Measurements from ENCODE around the gene FKBP2. TPM values are rescaled to one million over a fixed set of nuclear protein-coding genes. Genes with fewer than 3 reads are reported as not detected.

The FKBP2 gene
- total and polyA plus RNA-seq, 2 of the 13 experiments (the other 11 are each of a cell fraction or from before 2014, with no cell fraction given): 30.1 to 53.3 TPM

DNA sequence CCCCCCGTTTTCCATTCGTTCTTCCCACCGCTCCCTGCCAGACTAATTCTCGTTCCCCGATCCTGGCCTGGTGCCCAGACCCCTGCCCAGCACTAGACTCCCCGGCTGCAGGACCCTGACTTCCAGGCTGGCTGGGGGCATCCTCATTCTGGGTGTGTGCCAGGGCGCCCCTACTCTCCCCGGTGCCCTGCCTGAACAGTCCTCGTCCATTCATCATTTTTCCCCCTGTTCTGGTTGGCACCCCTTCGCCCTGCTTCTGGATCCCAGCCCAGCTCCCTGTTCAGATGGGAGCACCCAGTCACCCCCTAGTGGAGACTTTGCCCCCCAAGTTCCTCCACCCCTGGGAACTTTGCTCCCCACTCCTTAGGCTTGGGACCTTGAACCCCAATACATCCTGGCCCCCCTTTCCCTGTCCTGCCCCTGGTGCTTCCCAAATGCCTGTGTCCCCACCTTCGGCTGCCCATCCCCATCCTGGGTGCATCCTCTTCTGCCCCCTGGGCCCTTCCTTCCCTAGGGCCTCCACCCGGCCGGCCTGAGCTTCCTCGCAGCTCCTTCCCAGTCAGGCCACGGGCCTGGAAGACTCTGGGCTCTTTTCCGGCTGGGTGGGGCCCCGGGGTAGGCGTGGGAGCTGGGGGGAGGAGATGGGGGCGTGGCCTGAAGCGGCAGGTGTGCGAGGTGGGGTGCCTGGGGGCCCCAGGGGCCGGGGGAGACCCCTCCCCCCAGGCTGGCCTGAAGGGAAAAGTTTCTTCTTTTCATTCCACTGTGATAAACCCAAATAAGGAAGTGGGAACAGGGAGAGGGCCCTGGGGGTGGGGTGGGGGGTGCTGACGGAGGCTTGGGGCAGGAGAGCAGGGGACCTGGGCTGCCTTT, 11.3 kb downstream of the FKBP2 start (continued):
- TF ChIP-seq TARDBP (CRISPR knock-in tag; IDR thresholded peaks at IDR 0.05) (0 out of 2 replicates have a peak, but pooled peaks have one; percentile 14), ZNF724P (CRISPR knock-in tag; IDR thresholded peaks at IDR 0.05; ENCODE audit: borderline replicate concordance) (no peak), ZFAT (CRISPR knock-in tag; conservative IDR thresholded peaks at IDR 0.05) (no peak), PHB2 (IDR thresholded peaks at IDR 0.05; ENCODE audit: partially characterized antibody) (no peak), TMF1 (CRISPR knock-in tag; IDR thresholded peaks at IDR 0.05; ENCODE audit: low read depth) (no peak), KLF16 (CRISPR knock-in tag; IDR thresholded peaks at IDR 0.05) (no peak), SYNCRIP (IDR thresholded peaks at IDR 0.05; ENCODE audit: insufficient read depth, low read depth, low read length) (no peak), MLLT10 (CRISPR knock-in tag; IDR thresholded peaks at IDR 0.05) (no peak), ZNF350 (CRISPR knock-in tag; IDR thresholded peaks at IDR 0.05; ENCODE audit: borderline replicate concordance, low read depth) (no peak), TEAD3 (CRISPR knock-in tag; optimal IDR thresholded peaks at IDR 0.05; ENCODE audit: borderline replicate concordance) (no peak), CAMTA2 (CRISPR knock-in tag; IDR thresholded peaks at IDR 0.05; ENCODE audit: borderline replicate concordance) (no peak), CENPT (CRISPR knock-in tag; IDR thresholded peaks at IDR 0.05; ENCODE audit: low read depth) (no peak), U2AF1 (optimal IDR thresholded peaks at IDR 0.05; ENCODE audit: low read depth, low read length) (no peak), TRIM24 (CRISPR knock-in tag; IDR thresholded peaks at IDR 0.05) (no peak), TCF7 (IDR thresholded peaks at IDR 0.05; ENCODE audit: low read depth) (no peak), NFE2L1 (CRISPR knock-in tag; IDR thresholded peaks at IDR 0.05; ENCODE audit: borderline replicate concordance) (no peak)
- TF ChIP-seq, protein P1, sequence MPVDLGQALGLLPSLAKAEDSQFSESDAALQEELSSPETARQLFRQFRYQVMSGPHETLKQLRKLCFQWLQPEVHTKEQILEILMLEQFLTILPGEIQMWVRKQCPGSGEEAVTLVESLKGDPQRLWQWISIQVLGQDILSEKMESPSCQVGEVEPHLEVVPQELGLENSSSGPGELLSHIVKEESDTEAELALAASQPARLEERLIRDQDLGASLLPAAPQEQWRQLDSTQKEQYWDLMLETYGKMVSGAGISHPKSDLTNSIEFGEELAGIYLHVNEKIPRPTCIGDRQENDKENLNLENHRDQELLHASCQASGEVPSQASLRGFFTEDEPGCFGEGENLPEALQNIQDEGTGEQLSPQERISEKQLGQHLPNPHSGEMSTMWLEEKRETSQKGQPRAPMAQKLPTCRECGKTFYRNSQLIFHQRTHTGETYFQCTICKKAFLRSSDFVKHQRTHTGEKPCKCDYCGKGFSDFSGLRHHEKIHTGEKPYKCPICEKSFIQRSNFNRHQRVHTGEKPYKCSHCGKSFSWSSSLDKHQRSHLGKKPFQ (CRISPR knock-in tag; IDR thresholded peaks at IDR 0.05; ENCODE audit: insufficient replicate concordance): no peak
- TF ChIP-seq, protein P2, sequence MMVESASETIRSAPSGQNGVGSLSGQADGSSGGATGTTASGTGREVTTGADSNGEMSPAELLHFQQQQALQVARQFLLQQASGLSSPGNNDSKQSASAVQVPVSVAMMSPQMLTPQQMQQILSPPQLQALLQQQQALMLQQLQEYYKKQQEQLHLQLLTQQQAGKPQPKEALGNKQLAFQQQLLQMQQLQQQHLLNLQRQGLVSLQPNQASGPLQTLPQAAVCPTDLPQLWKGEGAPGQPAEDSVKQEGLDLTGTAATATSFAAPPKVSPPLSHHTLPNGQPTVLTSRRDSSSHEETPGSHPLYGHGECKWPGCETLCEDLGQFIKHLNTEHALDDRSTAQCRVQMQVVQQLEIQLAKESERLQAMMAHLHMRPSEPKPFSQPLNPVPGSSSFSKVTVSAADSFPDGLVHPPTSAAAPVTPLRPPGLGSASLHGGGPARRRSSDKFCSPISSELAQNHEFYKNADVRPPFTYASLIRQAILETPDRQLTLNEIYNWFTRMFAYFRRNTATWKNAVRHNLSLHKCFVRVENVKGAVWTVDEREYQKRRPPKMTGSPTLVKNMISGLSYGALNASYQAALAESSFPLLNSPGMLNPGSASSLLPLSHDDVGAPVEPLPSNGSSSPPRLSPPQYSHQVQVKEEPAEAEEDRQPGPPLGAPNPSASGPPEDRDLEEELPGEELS (CRISPR knock-in tag; IDR thresholded peaks at IDR 0.05): no peak
- TF ChIP-seq, protein P3, sequence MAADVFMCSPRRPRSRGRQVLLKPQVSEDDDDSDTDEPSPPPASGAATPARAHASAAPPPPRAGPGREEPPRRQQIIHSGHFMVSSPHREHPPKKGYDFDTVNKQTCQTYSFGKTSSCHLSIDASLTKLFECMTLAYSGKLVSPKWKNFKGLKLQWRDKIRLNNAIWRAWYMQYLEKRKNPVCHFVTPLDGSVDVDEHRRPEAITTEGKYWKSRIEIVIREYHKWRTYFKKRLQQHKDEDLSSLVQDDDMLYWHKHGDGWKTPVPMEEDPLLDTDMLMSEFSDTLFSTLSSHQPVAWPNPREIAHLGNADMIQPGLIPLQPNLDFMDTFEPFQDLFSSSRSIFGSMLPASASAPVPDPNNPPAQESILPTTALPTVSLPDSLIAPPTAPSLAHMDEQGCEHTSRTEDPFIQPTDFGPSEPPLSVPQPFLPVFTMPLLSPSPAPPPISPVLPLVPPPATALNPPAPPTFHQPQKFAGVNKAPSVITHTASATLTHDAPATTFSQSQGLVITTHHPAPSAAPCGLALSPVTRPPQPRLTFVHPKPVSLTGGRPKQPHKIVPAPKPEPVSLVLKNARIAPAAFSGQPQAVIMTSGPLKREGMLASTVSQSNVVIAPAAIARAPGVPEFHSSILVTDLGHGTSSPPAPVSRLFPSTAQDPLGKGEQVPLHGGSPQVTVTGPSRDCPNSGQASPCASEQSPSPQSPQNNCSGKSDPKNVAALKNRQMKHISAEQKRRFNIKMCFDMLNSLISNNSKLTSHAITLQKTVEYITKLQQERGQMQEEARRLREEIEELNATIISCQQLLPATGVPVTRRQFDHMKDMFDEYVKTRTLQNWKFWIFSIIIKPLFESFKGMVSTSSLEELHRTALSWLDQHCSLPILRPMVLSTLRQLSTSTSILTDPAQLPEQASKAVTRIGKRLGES (CRISPR knock-in tag; IDR thresholded peaks at IDR 0.05; ENCODE audit: borderline replicate concordance): no peak
- TF ChIP-seq, protein P4, sequence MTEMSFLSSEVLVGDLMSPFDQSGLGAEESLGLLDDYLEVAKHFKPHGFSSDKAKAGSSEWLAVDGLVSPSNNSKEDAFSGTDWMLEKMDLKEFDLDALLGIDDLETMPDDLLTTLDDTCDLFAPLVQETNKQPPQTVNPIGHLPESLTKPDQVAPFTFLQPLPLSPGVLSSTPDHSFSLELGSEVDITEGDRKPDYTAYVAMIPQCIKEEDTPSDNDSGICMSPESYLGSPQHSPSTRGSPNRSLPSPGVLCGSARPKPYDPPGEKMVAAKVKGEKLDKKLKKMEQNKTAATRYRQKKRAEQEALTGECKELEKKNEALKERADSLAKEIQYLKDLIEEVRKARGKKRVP (CRISPR knock-in tag; IDR thresholded peaks at IDR 0.05): no peak

Data from HepG2 (cell line).